NOMO-1 (cell line): ENCODE data around the gene CGNL1.

Experiments used
- DNase-seq, 2 experiments: peaks; one replicate each; lab custom pipeline; 2025; ENCODE audit not compliant: unreplicated experiment in 2 of 2; lab: John Stamatoyannopoulos, UW

The CGNL1 gene

GRCh38 chr15:57489122-57489521, 112.8 kb downstream of the CGNL1 start:
- no peak for DNase-seq

- DNase-seq = no peak
These were observed 117.0 kb downstream of the CGNL1 start for GRCh38 chr15:57493351-57493750.

- no peak for DNase-seq
These were observed 118.3 kb downstream of the CGNL1 start for GRCh38 chr15:57494581-57494980.

GRCh38 chr15:57495041-57495440, 118.7 kb downstream of the CGNL1 start:
- no peak for DNase-seq

- DNase-seq = no peak
These were observed 119.4 kb downstream of the CGNL1 start for GRCh38 chr15:57495554-57496165.

GRCh38 chr15:57496594-57496945, 120.3 kb downstream of the CGNL1 start:
- no peak for DNase-seq

- no peak for DNase-seq
These were observed 120.9 kb downstream of the CGNL1 start for GRCh38 chr15:57496946-57497869.

- DNase-seq = no peak
These were observed 124.0 kb downstream of the CGNL1 start for GRCh38 chr15:57500256-57500655.

GRCh38 chr15:57500979-57501576, 124.8 kb downstream of the CGNL1 start:
- DNase-seq = no peak

- no peak for DNase-seq
These were observed 125.8 kb downstream of the CGNL1 start for GRCh38 chr15:57502116-57502515.

GRCh38 chr15:57503051-57503702, 126.9 kb downstream of the CGNL1 start:
- no peak for DNase-seq

- no peak for DNase-seq
These were observed 127.8 kb downstream of the CGNL1 start for GRCh38 chr15:57503911-57504598.

- DNase-seq = no peak
These were observed 128.3 kb downstream of the CGNL1 start for GRCh38 chr15:57504599-57504940.

- DNase-seq = no peak
These were observed 128.9 kb downstream of the CGNL1 start for GRCh38 chr15:57505056-57505715.

GRCh38 chr15:57505949-57506391, 129.7 kb downstream of the CGNL1 start:
- no peak for DNase-seq

GRCh38 chr15:57506422-57506821, 130.1 kb downstream of the CGNL1 start:
- DNase-seq = no peak

- no peak for DNase-seq
These were observed 130.8 kb downstream of the CGNL1 start for GRCh38 chr15:57507111-57507510.

GRCh38 chr15:57509126-57509525, 132.8 kb downstream of the CGNL1 start:
- DNase-seq = no peak

GRCh38 chr15:57509965-57510364, 133.7 kb downstream of the CGNL1 start:
- no peak for DNase-seq

- no peak for DNase-seq
These were observed 134.3 kb downstream of the CGNL1 start for GRCh38 chr15:57510647-57511046.
